Measurements from ENCODE around the gene SYCP2L. TPM values are rescaled to one million over a fixed set of nuclear protein-coding genes. Genes with fewer than 3 reads are reported as not detected.

SYCP2L gene
- total and polyA plus RNA-seq, 2 donors (not counting 3 experiments of a cell fraction or from before 2014, with no cell fraction given), result not detected

DNA sequence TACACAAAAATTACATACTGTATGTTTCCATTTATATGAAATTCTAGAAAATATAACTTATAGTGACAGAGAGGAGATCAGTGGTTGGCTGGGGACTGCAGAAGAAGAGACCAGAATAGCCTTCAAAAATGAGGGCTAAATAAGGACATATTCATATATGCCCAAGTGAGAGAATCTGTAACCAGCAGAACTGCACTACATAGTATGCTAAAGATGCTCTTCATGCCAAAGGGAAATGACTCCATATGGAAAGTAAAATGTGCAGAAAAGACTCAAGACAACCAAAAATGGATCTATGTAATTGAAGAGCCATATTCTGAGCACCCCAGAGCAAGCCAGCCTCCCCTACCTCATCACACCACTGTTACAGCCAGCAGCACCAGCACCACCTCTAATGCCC, 128.2 kb downstream of the SYCP2L start:
- H3K4me2 ChIP-seq (ENCODE audit: insufficient read depth, low read length), result no peak overlapping the region
- POLR2A ChIA-PET, result no interaction called here
- H2AFZ ChIP-seq (ENCODE audit: low read depth, low read length), result no peak overlapping the region
- peaks cover 4 to 7% of the 10 kb centered on the region in 2 experiments for H3K27me3 ChIP-seq (ENCODE audit: control insufficient read depth in 2 of 2, insufficient read depth in 2 of 2, low read length in 2 of 2)
- no peak overlapping the region for H3K9ac ChIP-seq (replicated peaks; ENCODE audit: extremely low read depth, insufficient read depth, low read length)
- no peak for FAIRE-seq
- TF ChIP-seq MYC (IDR thresholded peaks at IDR 0.05; ENCODE audit: low read depth, low read length) (no peak), EZH2 (IDR thresholded peaks at IDR 0.05; ENCODE audit: borderline replicate concordance, low read depth, low read length, severe bottlenecking) (no peak)
- TF ChIP-seq, protein P1, sequence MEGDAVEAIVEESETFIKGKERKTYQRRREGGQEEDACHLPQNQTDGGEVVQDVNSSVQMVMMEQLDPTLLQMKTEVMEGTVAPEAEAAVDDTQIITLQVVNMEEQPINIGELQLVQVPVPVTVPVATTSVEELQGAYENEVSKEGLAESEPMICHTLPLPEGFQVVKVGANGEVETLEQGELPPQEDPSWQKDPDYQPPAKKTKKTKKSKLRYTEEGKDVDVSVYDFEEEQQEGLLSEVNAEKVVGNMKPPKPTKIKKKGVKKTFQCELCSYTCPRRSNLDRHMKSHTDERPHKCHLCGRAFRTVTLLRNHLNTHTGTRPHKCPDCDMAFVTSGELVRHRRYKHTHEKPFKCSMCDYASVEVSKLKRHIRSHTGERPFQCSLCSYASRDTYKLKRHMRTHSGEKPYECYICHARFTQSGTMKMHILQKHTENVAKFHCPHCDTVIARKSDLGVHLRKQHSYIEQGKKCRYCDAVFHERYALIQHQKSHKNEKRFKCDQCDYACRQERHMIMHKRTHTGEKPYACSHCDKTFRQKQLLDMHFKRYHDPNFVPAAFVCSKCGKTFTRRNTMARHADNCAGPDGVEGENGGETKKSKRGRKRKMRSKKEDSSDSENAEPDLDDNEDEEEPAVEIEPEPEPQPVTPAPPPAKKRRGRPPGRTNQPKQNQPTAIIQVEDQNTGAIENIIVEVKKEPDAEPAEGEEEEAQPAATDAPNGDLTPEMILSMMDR (IDR thresholded peaks at IDR 0.05; ENCODE audit: extremely low read depth in 1 of 2, insufficient read depth in 1 of 2, low read depth in 1 of 2, low read length in 2 of 2), result no peak
- TF ChIP-seq, protein P2, sequence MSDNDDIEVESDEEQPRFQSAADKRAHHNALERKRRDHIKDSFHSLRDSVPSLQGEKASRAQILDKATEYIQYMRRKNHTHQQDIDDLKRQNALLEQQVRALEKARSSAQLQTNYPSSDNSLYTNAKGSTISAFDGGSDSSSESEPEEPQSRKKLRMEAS (IDR thresholded peaks at IDR 0.05; ENCODE audit: insufficient read depth, insufficient read length), result no peak
- CTCF ChIA-PET, result no interaction called here
- H3K27ac ChIP-seq (ENCODE audit: insufficient read depth, low read depth, low read length), result no peak overlapping the region
- intact Hi-C loops (cut with micrococcal nuclease), result no loop called here
- no peak for DNase-seq (ENCODE audit: low read depth, low spot score)
- H3K36me3 ChIP-seq (ENCODE audit: control insufficient read depth in 2 of 2, extremely low read depth in 1 of 2, insufficient read depth in 2 of 2, low read length in 2 of 2), result no peaks in the 10 kb centered on the region
- H4K20me1 ChIP-seq (replicated peaks; ENCODE audit: control insufficient read depth, extremely low read depth, insufficient read depth, low read length), result no peaks in the 10 kb centered on the region
- H3K9me3 ChIP-seq (replicated peaks; ENCODE audit: control insufficient read depth, insufficient read depth, low read length), result no peaks in the 10 kb centered on the region
- no peak overlapping the region for H3K4me3 ChIP-seq (replicated peaks in 1 of 3; ENCODE audit: insufficient read depth in 1 of 3, low read depth in 1 of 3, low read length in 3 of 3)
- H3K4me1 ChIP-seq (ENCODE audit: control insufficient read depth, extremely low read depth, insufficient read depth, low read length), result no peaks in the 10 kb centered on the region
- dilution Hi-C loops (cut with MboI; ENCODE audit: extremely low pct_ligation_motif_present, low sequenced_read_pairs), result no loop called here
- H3K79me2 ChIP-seq (ENCODE audit: control insufficient read depth, insufficient read depth, low read length), result no peaks in the 10 kb centered on the region
- no peaks in the 10 kb centered on the region for H3K9me1 ChIP-seq (replicated peaks; ENCODE audit: control insufficient read depth, extremely low read depth, insufficient read depth, low read length)
- no TSS peak for BruUV-seq (replicated peaks)

DNA sequence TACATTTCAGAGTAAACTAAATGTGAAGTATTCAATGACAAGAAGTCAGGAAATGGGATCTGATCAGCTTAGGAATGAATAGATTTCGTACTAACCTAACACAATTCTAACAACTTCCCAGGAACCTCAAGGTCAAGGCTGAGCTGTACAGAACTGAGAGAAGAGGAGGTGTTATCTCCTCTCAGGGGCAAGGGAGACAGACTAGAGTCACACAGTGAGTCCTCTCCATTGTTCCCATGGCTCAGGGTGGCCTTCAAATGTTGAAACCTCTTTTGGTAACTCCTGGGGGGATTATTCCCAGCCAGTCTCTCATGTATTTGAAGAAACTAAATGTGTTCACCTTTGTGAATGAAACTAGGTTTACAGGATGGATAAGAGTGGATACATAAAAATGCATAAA, 129.6 kb downstream of the SYCP2L start:
- H3K9me3 ChIP-seq (replicated peaks; ENCODE audit: control insufficient read depth, insufficient read depth, low read length), result no peaks in the 10 kb centered on the region
- ChIA-PET POLR2A (no interaction called here), CTCF (interaction anchor here (1.1 kb wide), 1 partner anchor 52 kb away, joined by 4 read pairs; no protein-coding TSS in a partner anchor)
- FAIRE-seq (no peak), DNase-seq (ENCODE audit: low read depth, low spot score) (no peak)
- no peak overlapping the region for H3K27ac ChIP-seq (ENCODE audit: insufficient read depth, low read depth, low read length)
- H3K4me2 ChIP-seq (ENCODE audit: insufficient read depth, low read length), result no peak overlapping the region
- no peaks in the 10 kb centered on the region for H3K79me2 ChIP-seq (ENCODE audit: control insufficient read depth, insufficient read depth, low read length)
- H3K9ac ChIP-seq (replicated peaks; ENCODE audit: extremely low read depth, insufficient read depth, low read length), result no peak overlapping the region
- H3K4me3 ChIP-seq (replicated peaks in 1 of 3; ENCODE audit: insufficient read depth in 1 of 3, low read depth in 1 of 3, low read length in 3 of 3), result no peak overlapping the region
- H2AFZ ChIP-seq (ENCODE audit: low read depth, low read length), result no peak overlapping the region
- dilution Hi-C loops (cut with MboI; ENCODE audit: extremely low pct_ligation_motif_present, low sequenced_read_pairs), result no loop called here
- TF ChIP-seq POLR2AphosphoS5 (IDR thresholded peaks at IDR 0.05; ENCODE audit: insufficient read depth, low read depth, low read length), result no peak
- TF ChIP-seq EZH2 (IDR thresholded peaks at IDR 0.05; ENCODE audit: borderline replicate concordance, low read depth, low read length, severe bottlenecking), result no peak
- TF ChIP-seq, protein P1 (IDR thresholded peaks at IDR 0.05; ENCODE audit: extremely low read depth in 1 of 2, insufficient read depth in 1 of 2, low read depth in 1 of 2, low read length in 2 of 2), result no peak
- TF ChIP-seq JUN (IDR thresholded peaks at IDR 0.05; ENCODE audit: borderline replicate concordance, insufficient read depth, insufficient read length, low read depth), result no peak
- no peak for TF ChIP-seq GATA2 (IDR thresholded peaks at IDR 0.05; ENCODE audit: insufficient read depth, insufficient read length, low read depth, low read length)
- TF ChIP-seq, protein P2 (IDR thresholded peaks at IDR 0.05; ENCODE audit: insufficient read depth, insufficient read length), result no peak
- TF ChIP-seq MYC (IDR thresholded peaks at IDR 0.05; ENCODE audit: low read depth, low read length), result no peak
- no peak for TF ChIP-seq FOS (IDR thresholded peaks at IDR 0.05; ENCODE audit: borderline replicate concordance, insufficient read depth, low read length)
- TF ChIP-seq POLR2A (IDR thresholded peaks at IDR 0.05; ENCODE audit: low read depth, low read length), result no peak
- H3K9me1 ChIP-seq (replicated peaks; ENCODE audit: control insufficient read depth, extremely low read depth, insufficient read depth, low read length), result no peaks in the 10 kb centered on the region
- H4K20me1 ChIP-seq (replicated peaks; ENCODE audit: control insufficient read depth, extremely low read depth, insufficient read depth, low read length), result no peaks in the 10 kb centered on the region
- no TSS peak for BruUV-seq (replicated peaks)
- no peaks in the 10 kb centered on the region for H3K4me1 ChIP-seq (ENCODE audit: control insufficient read depth, extremely low read depth, insufficient read depth, low read length)
- no peaks in the 10 kb centered on the region for H3K36me3 ChIP-seq (ENCODE audit: control insufficient read depth in 2 of 2, extremely low read depth in 1 of 2, insufficient read depth in 2 of 2, low read length in 2 of 2)
- intact Hi-C loops (cut with micrococcal nuclease), result no loop called here
- peaks cover 4 to 7% of the 10 kb centered on the region in 2 experiments for H3K27me3 ChIP-seq (ENCODE audit: control insufficient read depth in 2 of 2, insufficient read depth in 2 of 2, low read length in 2 of 2)
